Sigmoid colon (tissue), 4 donors: ENCODE data around the gene TXNDC11.

Source experiments
- EP300 ChIP-seq, 4 donors: sonication (generic); formaldehyde crosslinking; IDR thresholded peaks; one replicate each; pipeline ENCODE4 v1.6.1; 2017; ENCODE audit warnings: antibody characterized with exemption in 4 of 4
- POLR2A ChIP-seq, 2 donors: fragments of 450-650 bp; IDR thresholded peaks; one replicate each; pipeline ENCODE4 v1.6.1; 2016; ENCODE audit warnings: antibody characterized with exemption in 2 of 2, mild to moderate bottlenecking in 2 of 2, moderate library complexity in 2 of 2
- TF ChIP-seq, protein P1 (sequence below), 4 experiments: fragments of 450-650 bp in 3 of 4; fragments of 200-600 bp in 1 of 4; IDR thresholded peaks; one replicate each; pipeline ENCODE4 v1.5.1; 2016 to 2019; ENCODE audit warnings: antibody characterized with exemption in 4 of 4, mild to moderate bottlenecking in 3 of 4, moderate library complexity in 2 of 4

- no peak for TF ChIP-seq POLR2A (IDR thresholded peaks at IDR 0.05)
- TF ChIP-seq, protein P1, sequence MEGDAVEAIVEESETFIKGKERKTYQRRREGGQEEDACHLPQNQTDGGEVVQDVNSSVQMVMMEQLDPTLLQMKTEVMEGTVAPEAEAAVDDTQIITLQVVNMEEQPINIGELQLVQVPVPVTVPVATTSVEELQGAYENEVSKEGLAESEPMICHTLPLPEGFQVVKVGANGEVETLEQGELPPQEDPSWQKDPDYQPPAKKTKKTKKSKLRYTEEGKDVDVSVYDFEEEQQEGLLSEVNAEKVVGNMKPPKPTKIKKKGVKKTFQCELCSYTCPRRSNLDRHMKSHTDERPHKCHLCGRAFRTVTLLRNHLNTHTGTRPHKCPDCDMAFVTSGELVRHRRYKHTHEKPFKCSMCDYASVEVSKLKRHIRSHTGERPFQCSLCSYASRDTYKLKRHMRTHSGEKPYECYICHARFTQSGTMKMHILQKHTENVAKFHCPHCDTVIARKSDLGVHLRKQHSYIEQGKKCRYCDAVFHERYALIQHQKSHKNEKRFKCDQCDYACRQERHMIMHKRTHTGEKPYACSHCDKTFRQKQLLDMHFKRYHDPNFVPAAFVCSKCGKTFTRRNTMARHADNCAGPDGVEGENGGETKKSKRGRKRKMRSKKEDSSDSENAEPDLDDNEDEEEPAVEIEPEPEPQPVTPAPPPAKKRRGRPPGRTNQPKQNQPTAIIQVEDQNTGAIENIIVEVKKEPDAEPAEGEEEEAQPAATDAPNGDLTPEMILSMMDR (IDR thresholded peaks at IDR 0.05): no peak
- TF ChIP-seq EP300 (IDR thresholded peaks at IDR 0.05): no peak
Observed at GRCh38 chr16:11683145-11683544, 59.5 kb downstream of the TXNDC11 start.
